GM18909 (cell line): ENCODE results near the gene S100A9.
"Not testable (repeated sequence)": the region's sequence is repeated elsewhere in the genome, so short reads cannot be mapped to it uniquely, and the experiment has no call there.

Experiments used
- ATAC-seq: cut with Tn5 transposase; IDR thresholded peaks from one replicate; pipeline ENCODE4 v1.9.1; 2021; ENCODE audit warnings: mild to moderate bottlenecking; ENCODE audit not compliant: unreplicated experiment, poor library complexity

The S100A9 gene

DNA sequence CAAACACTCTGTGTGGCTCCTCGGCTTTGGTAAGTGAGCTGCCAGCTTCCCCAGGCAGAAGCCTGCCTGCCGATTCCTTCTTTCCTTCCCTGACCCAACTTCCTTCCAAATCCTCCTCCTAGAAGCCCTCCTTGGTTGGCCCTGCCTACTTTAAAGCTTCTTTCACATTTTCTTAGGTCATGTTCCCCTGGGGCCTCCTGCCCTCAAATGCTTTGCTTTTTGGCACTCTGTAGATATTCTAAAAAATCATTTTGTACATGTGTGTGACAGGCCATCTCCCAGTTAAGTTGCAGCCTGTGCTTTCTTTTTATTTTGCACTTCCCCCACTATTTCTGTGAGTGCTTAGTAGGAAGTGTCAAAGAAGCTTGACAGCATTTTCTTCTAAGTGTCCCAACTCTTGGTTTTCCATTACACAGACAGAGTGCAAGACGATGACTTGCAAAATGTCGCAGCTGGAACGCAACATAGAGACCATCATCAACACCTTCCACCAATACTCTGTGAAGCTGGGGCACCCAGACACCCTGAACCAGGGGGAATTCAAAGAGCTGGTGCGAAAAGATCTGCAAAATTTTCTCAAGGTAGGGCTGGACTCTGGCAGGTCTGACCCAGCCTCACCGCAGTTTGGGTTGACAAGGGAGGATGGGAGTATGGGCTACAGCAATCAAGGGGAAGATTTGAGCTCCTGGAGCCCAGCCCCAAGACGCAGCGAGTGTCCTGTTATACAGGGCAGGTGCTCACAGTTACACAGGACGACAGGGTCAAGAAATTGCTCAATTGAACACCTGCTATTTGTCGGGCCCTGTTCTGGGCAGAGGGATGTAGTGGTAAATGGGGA, at the start of gene S100A9:
Gene S100A9 (plus strand): TSS at position 2 of the 838 bp plus-strand sequence. CDS start 430 bp downstream, at position 432.
- no peak for ATAC-seq

GRCh38 chr1:153308540-153308939, 49.1 kb upstream of the S100A9 start:
- ATAC-seq, result no peak

- ATAC-seq, result no peak
These were observed 48.2 kb upstream of the S100A9 start for GRCh38 chr1:153309441-153309840.

GRCh38 chr1:153310526-153310925, 47.1 kb upstream of the S100A9 start:
- no peak for ATAC-seq

DNA sequence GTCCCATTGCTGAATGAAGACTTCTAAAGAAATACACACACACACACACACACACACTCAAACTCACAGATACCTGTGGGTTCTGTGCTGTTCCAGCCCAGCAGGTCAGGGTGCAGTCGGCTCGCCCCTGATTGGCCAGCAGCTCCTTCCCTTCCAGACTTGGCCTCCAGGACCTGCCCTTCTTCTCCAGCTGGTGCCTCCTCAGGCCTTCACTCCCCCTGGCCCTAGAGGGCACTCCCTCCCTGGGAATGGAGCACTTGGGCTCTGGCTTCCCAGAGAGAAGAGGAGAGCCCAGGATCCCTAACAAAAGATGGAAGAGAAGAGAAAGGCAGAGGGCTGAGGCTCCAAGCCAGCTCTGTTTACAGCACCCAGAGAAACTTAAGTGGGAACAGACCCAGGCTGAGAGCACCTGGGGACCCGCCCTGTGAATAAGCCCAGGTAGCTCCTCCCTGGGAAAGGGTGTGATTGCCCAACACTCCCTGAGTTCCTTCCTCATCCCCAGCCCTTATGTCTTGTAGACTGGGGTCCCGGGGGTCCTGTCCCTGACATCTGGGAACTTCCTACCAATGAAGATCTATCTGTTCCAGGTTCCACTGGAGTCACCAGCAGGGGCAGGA, 45.0 kb upstream of the S100A9 start, which contains the start of gene PGLYRP3:
Gene PGLYRP3 (minus strand): TSS at position 383 of the 617 bp plus-strand sequence. CDS start 2,287 bp downstream, outside the sequence.
- ATAC-seq, result no peak

GRCh38 chr1:153313288-153313687, 44.4 kb upstream of the S100A9 start:
- no peak for ATAC-seq

DNA sequence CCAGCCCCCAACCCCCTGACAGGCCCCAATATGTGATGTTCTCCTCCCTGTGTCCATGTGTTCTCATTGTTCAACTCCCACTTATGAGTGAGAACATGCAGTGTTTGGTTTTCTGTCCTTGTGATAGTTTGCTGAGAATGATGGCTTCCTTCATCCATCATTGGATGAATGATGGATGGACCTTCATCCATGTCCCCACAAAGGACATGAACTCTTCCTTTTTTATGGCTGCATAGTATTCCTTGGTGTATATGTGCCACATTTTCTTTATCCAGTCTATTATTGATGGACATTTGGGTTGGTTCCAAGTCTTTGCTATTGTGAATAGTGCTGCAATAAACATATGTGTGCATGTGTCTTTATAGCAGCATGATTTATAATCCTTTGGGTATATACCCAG, 43.3 kb upstream of the S100A9 start:
- not testable (repeated sequence) for ATAC-seq

DNA sequence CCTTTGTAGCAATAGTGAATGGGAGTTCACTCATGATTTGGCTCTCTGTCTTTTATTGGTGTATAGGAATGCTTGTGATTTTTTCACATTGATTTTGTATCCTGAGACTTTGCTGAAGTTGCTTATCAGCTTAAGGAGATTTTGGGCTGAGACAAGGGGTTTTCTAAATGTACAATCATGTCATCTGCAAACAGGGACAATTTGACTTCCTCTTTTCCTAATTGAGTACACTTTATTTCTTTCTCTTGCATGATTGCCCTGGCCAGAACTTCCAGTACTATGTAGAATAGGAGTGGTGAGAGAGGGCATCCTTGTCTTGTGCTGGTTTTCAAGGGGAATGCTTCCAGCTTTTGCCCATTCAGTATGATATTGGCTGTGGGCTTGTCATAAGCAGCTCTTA, 41.6 kb upstream of the S100A9 start:
- not testable (repeated sequence) for ATAC-seq

DNA sequence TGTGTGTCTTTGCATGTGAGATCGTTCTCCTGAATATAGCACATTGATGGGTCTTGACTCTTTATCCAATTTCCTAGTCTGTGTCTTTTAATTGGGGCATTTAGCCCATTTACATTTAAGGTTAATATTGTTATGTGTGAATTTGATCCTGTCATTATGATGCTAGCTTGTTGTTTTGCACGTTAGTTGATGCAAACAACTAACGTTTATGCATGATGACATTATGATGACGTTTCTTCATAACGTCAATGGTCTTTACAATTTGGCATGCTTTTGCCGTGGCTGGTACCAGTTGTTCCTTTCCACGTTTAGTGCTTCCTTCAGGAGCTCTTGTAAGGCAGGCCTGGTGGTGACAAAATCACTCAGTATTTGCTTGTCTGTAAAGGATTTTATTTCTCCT, 39.5 kb upstream of the S100A9 start:
- not testable (repeated sequence) for ATAC-seq

- no peak for ATAC-seq
These were observed 35.1 kb upstream of the S100A9 start for GRCh38 chr1:153322568-153322967.

- ATAC-seq, result no peak
These were observed 32.7 kb upstream of the S100A9 start for GRCh38 chr1:153324912-153325311.

GRCh38 chr1:153333902-153334301, 23.8 kb upstream of the S100A9 start:
- no peak for ATAC-seq

DNA sequence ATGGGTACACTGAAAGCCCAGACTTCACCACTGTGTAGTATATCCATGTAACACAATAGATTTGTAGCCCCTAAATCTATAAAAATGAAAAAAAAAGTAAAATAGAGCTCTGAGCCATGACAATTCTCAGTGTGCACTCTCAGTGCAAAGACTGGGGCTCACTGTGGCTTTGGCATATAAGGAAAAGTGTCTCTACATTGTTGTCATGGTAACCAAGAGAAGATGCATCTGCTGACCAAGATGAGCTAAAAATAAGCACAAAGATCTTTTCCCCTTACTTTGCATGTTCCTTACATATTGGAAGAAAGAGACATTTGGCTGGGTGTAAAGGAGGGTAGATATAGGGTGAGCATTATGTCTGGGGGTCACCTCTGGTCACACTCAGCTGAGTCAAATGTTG, 21.0 kb upstream of the S100A9 start:
- ATAC-seq, result no peak

DNA sequence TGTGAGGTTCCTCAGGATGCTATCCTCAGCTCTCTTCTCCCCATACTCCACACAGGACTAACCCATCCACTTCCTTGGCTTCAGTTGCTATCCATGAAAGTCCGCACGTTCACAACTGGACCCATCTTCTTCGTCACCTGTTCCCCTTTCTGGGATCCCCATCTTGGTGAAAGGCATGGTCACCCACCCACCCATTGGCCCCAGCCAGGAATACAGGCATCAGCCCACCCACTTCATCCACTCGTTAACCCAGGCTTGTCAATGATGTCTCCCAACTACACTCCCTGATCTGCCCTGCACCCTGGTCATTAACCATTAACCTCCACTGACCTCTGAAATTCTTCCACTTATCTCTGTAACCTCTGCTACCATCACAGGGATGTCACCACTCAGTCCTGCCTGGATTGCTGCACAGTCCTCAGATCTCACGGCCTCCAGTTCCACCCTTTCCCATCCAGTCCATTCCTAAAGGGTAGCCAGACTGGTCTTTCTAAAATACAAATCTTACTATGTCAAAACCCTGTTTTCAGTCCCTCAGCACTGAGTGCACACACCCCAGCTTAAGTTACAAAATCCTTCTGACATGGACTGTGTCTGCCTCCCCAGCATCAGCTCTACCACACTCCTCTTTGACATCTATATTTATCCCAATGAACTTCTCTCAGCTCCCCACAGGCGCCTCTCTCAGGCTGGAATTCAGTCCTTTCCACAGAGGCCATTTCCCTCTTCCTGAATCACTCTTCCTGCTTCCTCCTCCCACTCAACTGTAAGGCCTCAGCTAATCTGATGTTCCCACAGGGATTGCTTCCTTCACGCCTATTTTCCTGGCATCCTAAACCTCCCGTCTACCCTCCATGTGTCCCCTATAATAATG, 19.4 kb upstream of the S100A9 start:
- no peak for ATAC-seq

DNA sequence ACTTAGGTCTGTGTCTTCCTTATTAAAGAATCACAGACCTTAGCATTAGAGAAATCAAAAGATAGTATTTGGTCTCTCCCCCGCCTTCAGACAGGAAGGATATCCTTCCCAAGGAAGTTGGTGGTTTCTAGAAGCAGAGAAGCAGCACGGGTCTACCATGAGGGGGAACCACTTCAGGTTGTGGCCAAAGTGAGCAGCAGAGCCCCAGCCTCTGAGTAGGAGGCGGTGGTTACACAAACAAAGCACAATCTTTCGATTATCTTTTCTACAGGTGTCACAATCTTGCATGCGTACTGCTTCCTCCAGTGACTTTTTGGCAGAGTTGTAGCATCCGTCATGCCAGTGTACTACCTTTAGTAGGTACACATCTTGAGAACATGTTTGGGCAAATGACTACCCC, 17.9 kb upstream of the S100A9 start:
- ATAC-seq, result no peak

GRCh38 chr1:153340356-153340755, 17.3 kb upstream of the S100A9 start:
- ATAC-seq, result no peak

GRCh38 chr1:153341431-153341934, 16.2 kb upstream of the S100A9 start:
- ATAC-seq, result no peak

- no peak for ATAC-seq
These were observed 15.5 kb upstream of the S100A9 start for GRCh38 chr1:153342178-153342577.

DNA sequence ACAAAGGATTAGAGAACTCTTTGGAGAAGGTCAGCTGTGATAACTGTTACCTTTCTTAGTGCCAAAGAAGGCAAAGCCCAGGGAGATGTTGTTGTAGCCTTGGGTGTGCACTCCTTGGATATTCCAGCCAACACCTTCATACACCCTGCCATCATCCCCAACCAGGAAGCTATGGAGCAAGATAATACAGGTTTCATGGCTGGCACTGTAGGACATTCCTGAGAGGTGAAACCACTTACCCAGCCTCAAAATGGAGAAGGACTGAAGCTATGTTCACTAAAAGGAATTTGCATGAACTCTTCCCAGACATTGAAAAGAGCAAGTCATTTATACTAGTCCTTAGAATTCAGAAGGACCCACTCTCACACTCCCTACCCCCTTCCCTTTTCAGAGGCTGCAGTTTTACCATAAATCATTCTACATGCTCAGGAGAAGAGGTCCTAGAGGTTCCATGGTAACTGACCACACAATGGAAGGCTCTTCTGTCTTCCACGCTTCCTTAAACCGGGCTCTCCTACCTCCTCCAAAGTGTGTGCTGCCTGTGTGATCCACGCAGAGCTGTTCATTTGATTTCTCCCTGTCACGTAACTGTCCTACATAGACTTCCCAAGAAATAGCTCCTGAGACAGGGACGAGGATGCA, 14.5 kb upstream of the S100A9 start:
- no peak for ATAC-seq
